Lower leg skin (tissue), 3 donors: ENCODE results near the gene FGFR2.

Experiments
- CTCF ChIP-seq, 3 donors: fragments of 450-650 bp; IDR thresholded peaks; one replicate each; pipeline ENCODE4 v1.5.1; 2016; ENCODE audit warnings: antibody characterized with exemption in 3 of 3, mild to moderate bottlenecking in 3 of 3, moderate library complexity in 2 of 3
- POLR2A ChIP-seq, 2 donors: fragments of 450-650 bp; IDR thresholded peaks; one replicate each; pipeline ENCODE4 v1.6.1; 2016 to 2017; ENCODE audit warnings: antibody characterized with exemption in 2 of 2, mild to moderate bottlenecking in 1 of 2, moderate library complexity in 1 of 2

GRCh38 chr10:121595806-121596688 lies 2.2 kb downstream of the FGFR2 start:
- TF ChIP-seq CTCF (IDR thresholded peaks at IDR 0.05) (no peak), POLR2A (IDR thresholded peaks at IDR 0.05) (no peak)
